H1 (cell line): Measurements from ENCODE around the gene MICU1. TPM values are rescaled to one million over a fixed set of nuclear protein-coding genes. Genes with fewer than 3 reads are reported as not detected.

Experiments
- CTCF ChIA-PET: fragments of 300-600 bp; sonication (Branson Sonifier 250); formaldehyde crosslinking; loops from one replicate; lab custom pipeline; 2021; ENCODE audit not compliant: partially characterized antibody; lab: Charles Lee
- POLR2A ChIA-PET: fragments of 300-600 bp; sonication (Branson Sonifier 250); formaldehyde crosslinking; loops from one replicate; lab custom pipeline; 2021; ENCODE audit warnings: inconsistent platforms; ENCODE audit not compliant: partially characterized antibody; lab: Charles Lee
- DNase-seq, 2 experiments: peaks; one replicate each; pipeline versions ENCODE4 v3.0.0 to v3.0.0-alpha.2; 2010 to 2022; ENCODE audit warnings: low spot score in 2 of 2, low read depth in 1 of 2, mixed read lengths in 1 of 2
- FAIRE-seq: peaks from 2 replicates; lab custom pipeline; 2011; peaks lifted over from hg19 to GRCh38; lab: Jason Lieb, UNC
- H2AFZ ChIP-seq: 2 replicates; pipeline ENCODE4 v1.8.1; 2012; ENCODE audit warnings: low read length, inconsistent platforms
- H2AK5ac ChIP-seq: 2 replicates; pipeline ENCODE4 v1.6.1; 2013; ENCODE audit warnings: low read depth, low read length
- H2BK120ac ChIP-seq: replicated peaks from 2 replicates; pipeline ENCODE3; 2013; ENCODE audit warnings: low read depth, low read length, inconsistent platforms
- H2BK12ac ChIP-seq: 2 replicates; pipeline ENCODE4 v1.6.1; 2013; ENCODE audit warnings: low read depth, low read length
- H2BK15ac ChIP-seq: 2 replicates; pipeline ENCODE4 v1.6.1; 2013; ENCODE audit warnings: low read length
- H2BK20ac ChIP-seq: 2 replicates; pipeline ENCODE4 v1.6.1; 2013; ENCODE audit warnings: low read length
- H2BK5ac ChIP-seq: 2 replicates; pipeline ENCODE4 v1.6.1; 2013; ENCODE audit warnings: low read depth, low read length
- H3K14ac ChIP-seq: 2 replicates; pipeline ENCODE4 v1.6.1; 2013; ENCODE audit warnings: inconsistent platforms; ENCODE audit not compliant: insufficient read length
- H3K18ac ChIP-seq: 2 replicates; pipeline ENCODE4 v1.6.1; 2013; ENCODE audit warnings: low read length; ENCODE audit errors: extremely low read depth
- H3K23ac ChIP-seq: 2 replicates; pipeline ENCODE4 v1.6.1; 2013; ENCODE audit warnings: inconsistent platforms; ENCODE audit not compliant: insufficient read length
- H3K23me2 ChIP-seq: 2 replicates; pipeline ENCODE4 v1.6.1; 2013; ENCODE audit warnings: low read depth, low read length
- H3K27ac ChIP-seq: 2 replicates; pipeline ENCODE4 v1.6.1; 2011; ENCODE audit warnings: low read depth, low read length, inconsistent platforms
- H3K27me3 ChIP-seq, 4 experiments: replicated peaks in 1 of 4; 1 replicate in 1 of 4; 2 replicates in 3 of 4; pipeline versions ENCODE4 v1.6.1 to v1.8.1; 2011 to 2013; ENCODE audit warnings: low read length in 3 of 4, mild to moderate bottlenecking in 3 of 4, inconsistent platforms in 2 of 4, mixed read lengths in 2 of 4, moderate library complexity in 1 of 4; ENCODE audit not compliant: control insufficient read depth in 3 of 4, insufficient read depth in 3 of 4; ENCODE audit errors: extremely low read depth in 1 of 4
- H3K36me3 ChIP-seq, 4 experiments: 2 replicates each; pipeline versions ENCODE4 v1.6.1 to v1.8.1; 2011 to 2013; ENCODE audit warnings: mild to moderate bottlenecking in 4 of 4, low read length in 3 of 4, moderate library complexity in 2 of 4, control low read depth in 1 of 4, inconsistent platforms in 1 of 4; ENCODE audit not compliant: insufficient read depth in 4 of 4, control insufficient read depth in 2 of 4
- H3K4ac ChIP-seq: replicated peaks from 2 replicates; pipeline ENCODE3; 2013; ENCODE audit warnings: low read length, low read depth, mixed read lengths, inconsistent platforms; ENCODE audit not compliant: insufficient read length
- H3K4me1 ChIP-seq, 4 experiments: replicated peaks in 1 of 4; 1 replicate in 1 of 4; 2 replicates in 3 of 4; pipeline versions ENCODE4 v1.6.1 to v1.8.1; 2011 to 2013; ENCODE audit warnings: low read length in 3 of 4, inconsistent platforms in 2 of 4, mixed read lengths in 1 of 4; ENCODE audit not compliant: insufficient read depth in 4 of 4, control insufficient read depth in 3 of 4
- H3K4me2 ChIP-seq, 2 experiments: 2 replicates each; pipeline versions ENCODE4 v1.6.1 to v1.8.1; 2011 to 2013; ENCODE audit warnings: low read depth in 2 of 2, low read length in 2 of 2, control low read depth in 1 of 2, inconsistent platforms in 1 of 2, mild to moderate bottlenecking in 1 of 2; ENCODE audit not compliant: insufficient read depth in 1 of 2
- H3K4me3 ChIP-seq, 4 experiments: fragments of 200-600, 300-600 bp in 1 of 4; sonication (generic), shearing (Covaris generic), sonication (Bioruptor Twin) in 1 of 4; 2 replicates each; pipeline versions ENCODE4 v1.5.1 to v1.8.1; 2011 to 2016; ENCODE audit warnings: low read length in 4 of 4, low read depth in 3 of 4, control low read depth in 2 of 4, inconsistent platforms in 2 of 4, mild to moderate bottlenecking in 2 of 4, mixed read lengths in 1 of 4, moderate library complexity in 1 of 4; ENCODE audit not compliant: insufficient read depth in 2 of 4; ENCODE audit errors: extremely low read depth in 1 of 4
- H3K56ac ChIP-seq: replicated peaks from 2 replicates; pipeline ENCODE3; 2013; ENCODE audit warnings: low read depth, mild to moderate bottlenecking, mixed read lengths, low read length, inconsistent platforms; ENCODE audit not compliant: insufficient read length
- H3K79me1 ChIP-seq: 2 replicates; pipeline ENCODE4 v1.6.1; 2013; ENCODE audit warnings: low read depth, low read length, control low read depth
- H3K79me2 ChIP-seq, 2 experiments: 2 replicates each; pipeline versions ENCODE4 v1.6.1 to v1.8.1; 2012 to 2013; ENCODE audit warnings: low read length in 2 of 2, mild to moderate bottlenecking in 2 of 2, inconsistent platforms in 1 of 2; ENCODE audit not compliant: insufficient read depth in 2 of 2, control insufficient read depth in 1 of 2
- H3K9ac ChIP-seq, 4 experiments: replicated peaks in 1 of 4; 1 replicate in 1 of 4; 2 replicates in 3 of 4; pipeline versions ENCODE4 v1.6.1 to v1.8.1; 2011 to 2013; ENCODE audit warnings: low read depth in 3 of 4, low read length in 3 of 4, control low read depth in 2 of 4, mild to moderate bottlenecking in 2 of 4, moderate library complexity in 2 of 4, inconsistent platforms in 1 of 4; ENCODE audit errors: extremely low read depth in 1 of 4
- H3K9me3 ChIP-seq, 2 experiments: 2 replicates each; pipeline versions ENCODE4 v1.6.1 to v1.8.1; 2012 to 2013; ENCODE audit warnings: mild to moderate bottlenecking in 2 of 2, moderate library complexity in 2 of 2, control low read depth in 1 of 2, inconsistent platforms in 1 of 2, low read depth in 1 of 2, low read length in 1 of 2, mixed read lengths in 1 of 2; ENCODE audit not compliant: insufficient read depth in 2 of 2
- H4K20me1 ChIP-seq, 2 experiments: replicated peaks in 1 of 2; 2 replicates each; pipeline versions ENCODE3 to v1.8.1; 2011 to 2013; ENCODE audit warnings: inconsistent platforms in 2 of 2, low read length in 2 of 2, mild to moderate bottlenecking in 1 of 2; ENCODE audit not compliant: insufficient read depth in 2 of 2, control insufficient read depth in 1 of 2
- H4K5ac ChIP-seq: 2 replicates; pipeline ENCODE4 v1.6.1; 2013; ENCODE audit warnings: low read length, low read depth, mixed read lengths, inconsistent platforms; ENCODE audit not compliant: insufficient read length
- H4K8ac ChIP-seq: 2 replicates; pipeline ENCODE4 v1.8.0; 2013; ENCODE audit warnings: mild to moderate bottlenecking, moderate library complexity, low read length, inconsistent platforms; ENCODE audit not compliant: insufficient read depth; ENCODE audit errors: extremely low read depth
- H4K91ac ChIP-seq: replicated peaks from 2 replicates; pipeline ENCODE3; 2013; ENCODE audit warnings: low read length, mixed read lengths, inconsistent platforms; ENCODE audit not compliant: insufficient read length
- BRCA1 ChIP-seq: IDR thresholded peaks from 2 replicates; pipeline ENCODE4 v1.6.1; 2012; ENCODE audit warnings: low read depth, low read length, improper control_type of control experiment
- CBX8 ChIP-seq: fragments of 300-800, 300-1000 bp; sonication (generic); IDR thresholded peaks from 2 replicates; pipeline ENCODE4 v1.7.1; 2016; ENCODE audit warnings: low read depth, low read length, borderline replicate concordance
- CEBPB ChIP-seq: IDR thresholded peaks from 2 replicates; pipeline ENCODE4 v1.6.1; 2012; ENCODE audit warnings: low read depth, low read length
- JUN ChIP-seq: IDR thresholded peaks from 2 replicates; pipeline ENCODE4 v1.6.1; 2011; ENCODE audit warnings: low read depth, mild to moderate bottlenecking, improper control_type of control experiment, low read length
- POU5F1 ChIP-seq: IDR thresholded peaks from 2 replicates; pipeline ENCODE4 v1.6.1; 2011; ENCODE audit warnings: low read depth, mild to moderate bottlenecking, low read length, moderate library complexity
- RFX5 ChIP-seq: IDR thresholded peaks from 2 replicates; pipeline ENCODE4 v1.6.1; 2011; ENCODE audit warnings: low read depth, low read length, improper control_type of control experiment, borderline replicate concordance
- RXRA ChIP-seq: IDR thresholded peaks from 2 replicates; pipeline ENCODE4 v1.6.1; 2011; ENCODE audit warnings: low read depth, mild to moderate bottlenecking, low read length, moderate library complexity; ENCODE audit not compliant: insufficient read depth
- SIN3A ChIP-seq, 2 experiments: IDR thresholded peaks in 1 of 2; conservative IDR thresholded peaks in 1 of 2; 2 replicates each; pipeline ENCODE4 v1.6.1; 2011 to 2012; ENCODE audit warnings: low read length in 2 of 2, improper control_type of control experiment in 1 of 2, low read depth in 1 of 2, mild to moderate bottlenecking in 1 of 2
- SIRT6 ChIP-seq: IDR thresholded peaks from one replicate; pipeline ENCODE4 v1.7.1; 2012; ENCODE audit warnings: low read length, inconsistent platforms
- SP2 ChIP-seq: IDR thresholded peaks from 2 replicates; pipeline ENCODE4 v1.6.1; 2012; ENCODE audit warnings: mild to moderate bottlenecking, low read length, inconsistent platforms
- SP4 ChIP-seq: IDR thresholded peaks from 2 replicates; pipeline ENCODE4 v1.6.1; 2012; ENCODE audit warnings: low read length, inconsistent platforms
- TEAD4 ChIP-seq: IDR thresholded peaks from 2 replicates; pipeline ENCODE4 v1.6.1; 2012; ENCODE audit warnings: low read depth, low read length, inconsistent platforms, mixed read lengths
- WGBS, 2 experiments: shearing (Covaris generic) in 1 of 2; methylation state at CpG; one replicate each; pipeline versions ENCODE4 v1.1.6 to v1.1.7; 2013 to 2015; ENCODE audit warnings: low lambda C conversion rate in 2 of 2, mixed read lengths in 2 of 2, inconsistent platforms in 1 of 2, low coverage in 1 of 2, missing lambda C conversion rate in 1 of 2; ENCODE audit not compliant: insufficient replicate concordance in 2 of 2, insufficient coverage in 1 of 2, insufficient read length in 1 of 2; ENCODE audit errors: extremely low coverage in 1 of 2, missing lambda C conversion rate in 1 of 2; 5-methylcytosine and 5-hydroxymethylcytosine counted together
- polyA plus RNA-seq, 7 experiments: library from polyadenylated mRNA; depleted of rRNA in 3 of 7; stranded (reverse) in 5 of 7; unstranded in 2 of 7; fragments of >200 nt in 5 of 7; fragments of 200-250 nt in 2 of 7; gene quantifications; 1 replicate in 5 of 7; 2 replicates in 1 of 7; 4 replicates in 1 of 7; pipeline versions ENCODE4 v1.2.1 to v1.2.3, GENCODE V29; 2011 to 2013; ENCODE audit warnings: missing spikeins in 2 of 7, mixed read lengths in 2 of 7
- total RNA-seq: library from RNA; stranded (reverse); fragmentation: NEBNext Ultra II Directional; extraction: Animal tissue kit (Norgen Biotek cat#: 25700); gene quantifications from 2 replicates; pipeline ENCODE4 v1.2.1, GENCODE V29; 2021
- TF ChIP-seq, protein P1 (sequence below): IDR thresholded peaks from 2 replicates; pipeline ENCODE4 v1.6.1; 2012; ENCODE audit warnings: inconsistent platforms
- TF ChIP-seq, protein P2 (sequence below): IDR thresholded peaks from 2 replicates; pipeline ENCODE4 v1.6.1; 2011; ENCODE audit warnings: low read length, improper control_type of control experiment

Gene MICU1
- total and polyA plus RNA-seq, 2 of the 8 experiments (the other 6 are each of a cell fraction or from before 2014, with no cell fraction given): 18.0 to 36.7 TPM

DNA sequence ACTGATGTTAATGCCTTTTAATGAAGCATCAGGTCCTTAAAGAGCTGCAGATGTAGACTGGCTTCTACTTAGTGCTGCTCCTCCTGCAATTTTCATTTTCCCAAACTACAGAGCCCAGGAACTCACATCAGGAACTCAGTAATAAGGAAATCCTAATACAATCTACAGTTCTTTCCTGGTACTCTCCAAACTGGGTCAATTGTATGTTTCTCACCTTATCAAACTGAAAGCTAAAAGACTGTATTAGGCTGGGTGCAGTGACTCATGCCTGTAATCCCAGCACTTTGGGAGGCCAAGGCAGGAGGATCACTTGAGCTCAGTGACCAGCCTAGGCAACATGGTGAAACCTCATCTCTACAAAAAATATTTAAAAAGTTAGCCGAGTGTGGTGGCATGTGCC is 216.7 kb downstream of the MICU1 start:
- Histone ChIP-seq H3K4me2 (no peak overlapping the region), H3K14ac (no peak overlapping the region), H3K56ac (no peak overlapping the region), H3K4me1 (no peaks in the 10 kb centered on the region), H4K91ac (no peak overlapping the region), H3K27ac (no peak overlapping the region), H4K20me1 (no peaks in the 10 kb centered on the region), H3K79me1 (no peaks in the 10 kb centered on the region), H3K23me2 (no peaks in the 10 kb centered on the region; the same call in 1 of the 2 replicates), H3K9me3 (peaks cover 4% of the 10 kb centered on the region in 2 experiments; a peak in 3 of 4 replicates), H2BK120ac (no peak overlapping the region), H2BK5ac (no peak overlapping the region)
- DNase-seq: no peak
- WGBS, 2 experiments: 94% methylated on average over 1 of the region's 1 CpG; no CpG with 5 or more reads in 1 of the 2 experiments
- POLR2A ChIA-PET: no interaction called here
- no peak for TF ChIP-seq RFX5
- TF ChIP-seq, protein P1, sequence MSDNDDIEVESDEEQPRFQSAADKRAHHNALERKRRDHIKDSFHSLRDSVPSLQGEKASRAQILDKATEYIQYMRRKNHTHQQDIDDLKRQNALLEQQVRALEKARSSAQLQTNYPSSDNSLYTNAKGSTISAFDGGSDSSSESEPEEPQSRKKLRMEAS: no peak
- TF ChIP-seq CEBPB: no peak
- no peak for TF ChIP-seq SP4
- TF ChIP-seq SIRT6: no peak
- TF ChIP-seq, protein P2, sequence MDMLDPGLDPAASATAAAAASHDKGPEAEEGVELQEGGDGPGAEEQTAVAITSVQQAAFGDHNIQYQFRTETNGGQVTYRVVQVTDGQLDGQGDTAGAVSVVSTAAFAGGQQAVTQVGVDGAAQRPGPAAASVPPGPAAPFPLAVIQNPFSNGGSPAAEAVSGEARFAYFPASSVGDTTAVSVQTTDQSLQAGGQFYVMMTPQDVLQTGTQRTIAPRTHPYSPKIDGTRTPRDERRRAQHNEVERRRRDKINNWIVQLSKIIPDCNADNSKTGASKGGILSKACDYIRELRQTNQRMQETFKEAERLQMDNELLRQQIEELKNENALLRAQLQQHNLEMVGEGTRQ: no peak
- no peak for TF ChIP-seq POU5F1
- TF ChIP-seq JUN: no peak
- no peak for TF ChIP-seq RXRA
- TF ChIP-seq SP2: no peak
- TF ChIP-seq TEAD4: no peak
- TF ChIP-seq CBX8: no peak
- no peak for TF ChIP-seq SIN3A (conservative IDR thresholded peaks at IDR 0.05 in 1 of 2, IDR thresholded peaks at IDR 0.05 in 1 of 2; ENCODE audit: low read depth in 1 of 2, low read length in 2 of 2)
- TF ChIP-seq BRCA1: no peak
- TF ChIP-seq, all 59 proteins: peak for 0
- H3K27me3 ChIP-seq: no peaks in the 10 kb centered on the region
- H3K9ac ChIP-seq: no peak overlapping the region
- no peak overlapping the region for H3K23ac ChIP-seq
- H2BK15ac ChIP-seq: no peak overlapping the region
- H3K18ac ChIP-seq: no peak overlapping the region
- no peak overlapping the region for H2AK5ac ChIP-seq
- no peak overlapping the region for H3K4ac ChIP-seq
- H4K8ac ChIP-seq: no peak overlapping the region
- no peak overlapping the region for H2BK20ac ChIP-seq
- no peak for FAIRE-seq
- CTCF ChIA-PET: interaction anchor here (0.6 kb wide), 1 partner anchor 161 kb away, joined by 3 read pairs; no protein-coding TSS in a partner anchor
- H2AFZ ChIP-seq: no peak overlapping the region
- no peak overlapping the region for H2BK12ac ChIP-seq
- no peaks in the 10 kb centered on the region for H3K79me2 ChIP-seq
- H4K5ac ChIP-seq: no peak overlapping the region
- peaks cover 0 to 4% (median 0%) of the 10 kb centered on the region in 4 experiments; a peak in 2 of 8 replicates for H3K36me3 ChIP-seq
- H3K4me3 ChIP-seq: no peak overlapping the region
